GM19193 (cell line): ENCODE measurements around the gene AOPEP.

Experiments used
- POLR2A ChIP-seq: IDR thresholded peaks from 4 replicates; pipeline ENCODE4 v1.6.1; 2011; ENCODE audit not compliant: insufficient read depth, insufficient read length; ENCODE audit errors: extremely low read depth

The AOPEP gene

DNA sequence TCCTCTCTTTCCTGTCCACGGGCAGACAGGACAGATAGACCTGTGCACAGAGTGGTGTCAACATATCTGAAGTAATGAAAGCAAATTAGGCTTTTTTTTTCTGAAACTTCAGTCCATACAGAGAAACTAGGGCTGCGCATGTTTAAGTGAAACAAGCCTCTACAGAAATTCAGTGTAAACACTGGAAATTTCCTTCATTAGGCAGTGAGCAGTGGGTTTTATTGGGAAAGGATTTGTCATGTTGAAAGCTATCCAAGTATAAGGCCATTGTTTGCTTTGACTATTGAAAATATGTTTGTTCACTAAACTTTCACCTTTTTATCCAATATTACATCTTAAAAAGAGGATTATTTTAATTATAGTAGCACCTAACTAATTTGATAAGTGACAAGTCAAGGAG, 161.2 kb downstream of the AOPEP start:
- no peak for TF ChIP-seq POLR2A

DNA sequence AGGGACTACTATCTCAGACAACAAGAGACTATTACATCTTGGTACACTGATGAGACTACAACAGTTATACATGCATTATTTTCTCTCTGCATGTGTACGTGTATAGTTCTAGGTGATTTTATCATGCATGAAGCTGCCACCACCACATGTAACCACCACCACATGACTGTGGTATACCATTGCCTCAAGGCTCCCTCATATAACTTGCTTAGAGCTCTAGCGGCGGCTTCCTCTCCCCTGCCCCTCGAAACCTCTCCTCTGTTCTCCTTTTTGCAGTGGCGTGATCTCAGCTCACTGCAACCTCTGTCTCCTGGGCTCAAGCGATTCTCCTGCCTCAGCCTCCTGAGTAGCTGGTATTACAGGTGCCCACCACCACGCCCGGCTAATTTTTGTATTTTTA, 162.3 kb downstream of the AOPEP start:
- TF ChIP-seq POLR2A = no peak

DNA sequence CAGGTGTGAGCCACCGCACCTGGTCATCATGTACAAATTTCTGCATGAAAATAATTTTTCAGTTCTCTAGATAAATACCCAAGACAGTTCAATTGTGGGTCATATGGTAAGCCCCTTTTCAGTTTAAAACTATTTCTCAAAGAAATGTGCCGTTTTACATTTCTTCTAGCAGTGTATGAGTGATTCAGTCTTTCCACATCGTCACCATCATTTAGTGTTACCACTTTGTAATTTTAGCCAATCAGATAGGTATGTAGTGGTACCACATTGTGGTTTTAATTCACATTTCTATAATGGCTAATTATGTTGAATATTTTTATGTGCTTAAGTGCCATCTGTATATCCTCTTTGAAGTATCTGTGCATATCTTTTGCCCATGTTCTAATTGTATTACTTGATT, 163.1 kb downstream of the AOPEP start:
- TF ChIP-seq POLR2A = no peak

DNA sequence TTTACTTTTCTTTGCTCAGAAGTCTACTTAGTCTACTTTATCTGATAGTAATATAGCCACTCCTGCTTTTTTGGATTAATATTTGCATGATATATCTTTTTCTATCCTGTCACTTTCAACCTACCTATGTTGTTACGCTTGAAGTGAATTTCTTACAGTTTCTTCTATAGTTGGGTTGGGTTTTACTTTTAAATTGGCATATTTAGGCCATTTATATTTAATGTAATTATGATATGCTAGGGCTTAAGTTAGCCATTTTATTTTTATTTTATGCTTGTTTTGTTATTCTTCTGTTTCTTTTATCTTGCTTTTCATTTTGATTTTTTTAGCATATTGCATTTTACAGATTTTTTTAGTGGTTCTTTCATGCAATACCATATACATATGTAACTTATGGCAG, 164.7 kb downstream of the AOPEP start:
- TF ChIP-seq POLR2A = no peak

GRCh38 chr9:94892675-94893074, 166.2 kb downstream of the AOPEP start:
- TF ChIP-seq POLR2A = no peak

DNA sequence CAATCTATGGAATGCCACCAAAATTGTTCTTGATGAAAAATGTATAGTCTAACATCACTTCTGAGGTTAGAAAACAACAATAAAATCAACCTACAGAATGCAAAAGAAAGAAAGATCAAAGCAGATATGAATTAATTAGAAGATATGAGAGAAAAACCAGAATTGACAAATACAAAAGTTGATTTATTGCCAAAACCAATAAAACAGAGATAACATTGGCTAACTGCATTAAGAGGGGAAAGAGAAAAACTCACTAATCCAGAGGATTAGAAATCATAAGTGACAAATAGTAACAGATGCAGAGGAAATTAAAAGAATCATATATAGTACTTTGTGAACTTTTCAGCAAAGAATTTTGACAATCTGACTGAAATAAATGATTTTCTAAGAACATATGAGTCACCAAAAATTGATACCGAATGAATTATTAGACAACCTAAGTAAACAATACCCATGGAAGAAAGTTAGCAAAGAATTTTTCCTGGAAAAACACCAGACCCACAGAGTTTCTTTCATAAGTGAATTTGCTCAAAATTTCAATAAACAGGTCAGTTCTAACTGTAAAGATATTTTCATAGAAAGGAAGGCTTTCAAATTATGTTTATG, 167.7 kb downstream of the AOPEP start:
- no peak for TF ChIP-seq POLR2A

GRCh38 chr9:94895668-94896067, 169.2 kb downstream of the AOPEP start:
- no peak for TF ChIP-seq POLR2A

GRCh38 chr9:94896512-94896911, 170.0 kb downstream of the AOPEP start:
- TF ChIP-seq POLR2A = no peak

GRCh38 chr9:94899464-94900221, 173.1 kb downstream of the AOPEP start:
- TF ChIP-seq POLR2A = no peak

DNA sequence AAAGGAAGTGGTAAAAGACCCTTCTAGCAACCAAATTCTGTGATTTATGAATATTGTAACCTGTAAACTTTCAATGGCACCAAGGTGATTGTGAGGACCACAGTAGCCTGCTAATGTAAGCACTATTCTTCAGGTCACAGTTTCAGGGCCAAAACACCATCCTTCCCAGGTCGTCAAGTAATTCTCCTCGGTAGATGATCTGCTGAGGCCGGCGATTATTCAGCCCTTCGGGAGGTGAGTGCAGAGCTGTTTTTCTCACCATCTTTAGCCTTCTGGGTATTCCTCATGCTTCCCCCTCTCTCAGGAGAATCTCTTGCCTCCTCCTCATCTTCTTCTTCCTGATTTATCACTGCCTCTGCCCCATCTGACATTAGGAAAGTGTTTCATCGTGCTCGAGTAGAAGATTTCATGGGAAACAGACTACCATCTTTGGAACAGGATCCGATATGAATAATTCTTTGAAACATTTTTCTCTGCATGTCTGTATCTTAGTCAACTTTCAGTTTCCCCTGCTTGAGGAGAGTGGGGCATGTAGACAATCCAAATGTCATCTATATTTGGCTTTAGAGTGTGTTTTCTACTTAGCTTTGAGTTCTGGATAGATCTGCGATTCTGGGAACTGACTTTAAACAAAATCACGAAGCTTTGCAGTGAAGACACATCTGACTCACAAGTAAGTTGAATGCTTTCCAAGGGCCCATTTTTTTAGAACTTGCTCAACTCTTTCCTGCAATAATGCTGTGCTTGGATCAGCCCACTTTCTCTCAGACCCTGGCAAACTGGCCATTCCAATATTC, 173.9 kb downstream of the AOPEP start:
- TF ChIP-seq POLR2A = no peak

DNA sequence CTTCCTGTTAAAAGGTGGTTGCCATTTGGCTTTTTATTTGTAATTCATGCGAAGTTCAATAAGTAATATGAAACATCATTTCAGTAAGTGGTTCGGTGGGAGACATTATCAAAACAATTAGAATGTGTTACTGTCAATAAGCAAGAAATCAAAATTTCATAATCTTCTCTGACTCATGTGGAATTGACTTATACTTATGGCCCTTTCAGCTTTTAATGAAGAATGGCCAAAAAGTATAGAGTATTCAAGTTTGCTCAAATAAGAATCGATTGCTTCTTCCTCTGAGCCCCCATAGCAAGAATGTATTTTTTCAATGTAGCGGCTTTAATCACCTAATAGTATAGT, 174.5 kb downstream of the AOPEP start:
- TF ChIP-seq POLR2A = no peak

GRCh38 chr9:94903961-94904421, 177.5 kb downstream of the AOPEP start:
- no peak for TF ChIP-seq POLR2A

DNA sequence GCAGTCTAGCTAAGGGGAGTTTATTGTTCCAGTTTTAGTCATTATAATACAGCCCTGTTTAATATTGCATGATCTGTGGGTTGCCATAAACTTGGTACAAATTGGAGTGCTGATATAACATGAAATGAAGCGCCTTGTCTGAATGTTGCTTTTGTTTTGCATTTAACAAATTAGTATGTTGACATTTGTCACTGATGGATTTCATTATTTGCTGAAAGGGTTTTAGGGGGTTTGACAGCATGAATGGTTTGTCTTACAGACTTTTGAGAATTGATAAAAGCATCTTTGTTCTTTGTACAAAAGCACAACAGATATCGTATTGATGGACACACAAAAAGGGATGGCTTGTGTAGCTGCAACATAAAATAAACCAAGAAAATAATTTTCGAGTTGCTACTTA, 178.3 kb downstream of the AOPEP start:
- TF ChIP-seq POLR2A = no peak

- TF ChIP-seq POLR2A = no peak
Measured at GRCh38 chr9:94905606-94906005, 179.1 kb downstream of the AOPEP start.

DNA sequence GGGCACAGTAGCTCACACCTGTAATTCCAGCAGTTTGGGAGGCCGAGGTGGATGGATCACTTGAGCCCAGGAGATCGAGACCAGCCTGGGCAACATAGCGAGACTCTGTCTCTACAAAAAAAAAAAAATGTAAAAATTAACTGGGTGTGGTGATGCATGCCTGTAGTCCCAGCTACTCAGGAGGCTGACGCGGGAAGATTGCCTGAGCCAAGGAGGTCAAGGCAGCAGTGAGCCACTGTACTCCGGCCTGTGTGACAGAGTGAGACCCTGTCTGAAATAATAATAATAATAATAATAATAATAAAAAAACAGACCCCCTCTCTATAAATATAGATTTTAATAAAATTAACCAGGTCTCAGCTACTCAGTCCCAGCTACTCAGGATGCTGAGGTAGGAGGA, 179.7 kb downstream of the AOPEP start:
- no peak for TF ChIP-seq POLR2A

DNA sequence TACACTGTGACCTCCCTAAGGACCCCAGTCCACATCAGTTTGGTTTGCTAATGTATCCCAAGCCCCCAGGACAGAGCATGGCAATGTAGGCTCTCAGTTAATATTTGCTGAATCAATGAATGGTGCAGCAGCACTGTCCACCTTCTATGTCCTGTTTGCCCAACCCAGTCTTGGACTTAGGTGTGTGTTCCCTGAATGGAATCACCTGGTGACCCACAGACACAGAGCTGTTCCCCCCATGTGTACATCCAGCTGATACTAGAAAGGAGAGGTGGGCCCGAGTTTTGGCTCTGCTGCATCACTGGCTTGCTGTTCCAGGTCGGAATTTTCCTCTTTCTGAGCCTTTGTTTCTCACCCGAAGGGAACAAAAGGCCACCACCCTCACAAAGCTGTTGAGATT, 180.2 kb downstream of the AOPEP start:
- TF ChIP-seq POLR2A = no peak
